ENCODE data around the gene MYOM3. TPM values are rescaled to one million over a fixed set of nuclear protein-coding genes. Genes with fewer than 3 reads are reported as not detected.

MYOM3 gene
- total RNA-seq, 1 experiment from 2014 or later: 0.05 TPM

DNA sequence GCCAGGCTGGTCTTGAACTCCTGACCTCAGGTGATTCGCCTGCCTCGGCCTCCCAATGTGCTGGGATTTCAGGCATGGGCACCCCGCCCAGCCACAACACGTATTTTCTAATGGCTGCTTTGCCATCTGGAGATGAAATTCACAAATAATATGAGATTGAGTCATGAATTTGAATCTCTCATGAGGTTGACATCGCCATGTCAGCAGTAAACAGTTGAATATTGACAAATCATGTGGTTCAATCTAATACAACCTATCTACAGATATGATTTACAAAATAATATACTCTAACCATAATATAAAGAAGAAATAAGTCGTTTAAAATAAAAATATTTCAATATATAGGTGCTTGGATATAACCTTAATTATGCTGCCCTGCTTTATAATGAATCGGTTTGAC is 42.1 kb downstream of the MYOM3 start:
- in situ Hi-C loops (cut with HindIII; ENCODE audit: low pct_unique_long_range_greater_than_20kb, low sequenced_read_pairs): no loop called here

DNA sequence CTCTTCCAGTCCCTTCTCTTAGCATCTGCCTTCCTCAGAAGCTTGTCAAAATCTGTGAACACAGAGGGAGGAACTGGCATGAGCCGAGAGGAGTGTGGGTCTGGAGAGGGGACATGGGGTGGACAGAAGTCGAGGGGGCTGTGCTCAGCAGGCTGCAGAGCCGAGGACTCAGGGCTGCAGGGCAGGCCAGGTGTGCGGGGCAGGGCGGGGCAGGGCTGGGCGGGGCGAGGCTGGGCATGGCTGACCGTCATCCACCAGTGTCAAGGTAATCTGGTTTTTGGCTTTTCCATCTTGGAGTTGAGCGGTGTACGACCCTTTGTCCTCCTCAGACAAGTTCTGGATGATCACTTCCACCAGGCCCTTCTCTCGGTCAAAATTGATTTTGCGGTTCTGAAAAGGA is 44.0 kb downstream of the MYOM3 start:
- POLR2A ChIA-PET: no interaction called here
- Histone ChIP-seq H3K4me1 (ENCODE audit: control insufficient read depth, insufficient read depth, low read length) (peaks cover 8% of the 10 kb centered on the region; the same call in 1 of the 2 replicates), H3K36me3 (ENCODE audit: control insufficient read depth, insufficient read depth, low read length) (no peaks in the 10 kb centered on the region), H3K4me3 (ENCODE audit: low read depth in 2 of 2, low read length in 2 of 2) (no peak overlapping the region), H3K27ac (ENCODE audit: low read length) (no peak overlapping the region), H3K9me3 (ENCODE audit: control insufficient read depth, insufficient read depth, low read depth, low read length) (no peaks in the 10 kb centered on the region), H3K27me3 (ENCODE audit: control insufficient read depth, insufficient read depth, low read length) (no peaks in the 10 kb centered on the region)
- TF ChIP-seq, protein P1, sequence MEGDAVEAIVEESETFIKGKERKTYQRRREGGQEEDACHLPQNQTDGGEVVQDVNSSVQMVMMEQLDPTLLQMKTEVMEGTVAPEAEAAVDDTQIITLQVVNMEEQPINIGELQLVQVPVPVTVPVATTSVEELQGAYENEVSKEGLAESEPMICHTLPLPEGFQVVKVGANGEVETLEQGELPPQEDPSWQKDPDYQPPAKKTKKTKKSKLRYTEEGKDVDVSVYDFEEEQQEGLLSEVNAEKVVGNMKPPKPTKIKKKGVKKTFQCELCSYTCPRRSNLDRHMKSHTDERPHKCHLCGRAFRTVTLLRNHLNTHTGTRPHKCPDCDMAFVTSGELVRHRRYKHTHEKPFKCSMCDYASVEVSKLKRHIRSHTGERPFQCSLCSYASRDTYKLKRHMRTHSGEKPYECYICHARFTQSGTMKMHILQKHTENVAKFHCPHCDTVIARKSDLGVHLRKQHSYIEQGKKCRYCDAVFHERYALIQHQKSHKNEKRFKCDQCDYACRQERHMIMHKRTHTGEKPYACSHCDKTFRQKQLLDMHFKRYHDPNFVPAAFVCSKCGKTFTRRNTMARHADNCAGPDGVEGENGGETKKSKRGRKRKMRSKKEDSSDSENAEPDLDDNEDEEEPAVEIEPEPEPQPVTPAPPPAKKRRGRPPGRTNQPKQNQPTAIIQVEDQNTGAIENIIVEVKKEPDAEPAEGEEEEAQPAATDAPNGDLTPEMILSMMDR (IDR thresholded peaks at IDR 0.05): no peak
- TF ChIP-seq, protein P2, sequence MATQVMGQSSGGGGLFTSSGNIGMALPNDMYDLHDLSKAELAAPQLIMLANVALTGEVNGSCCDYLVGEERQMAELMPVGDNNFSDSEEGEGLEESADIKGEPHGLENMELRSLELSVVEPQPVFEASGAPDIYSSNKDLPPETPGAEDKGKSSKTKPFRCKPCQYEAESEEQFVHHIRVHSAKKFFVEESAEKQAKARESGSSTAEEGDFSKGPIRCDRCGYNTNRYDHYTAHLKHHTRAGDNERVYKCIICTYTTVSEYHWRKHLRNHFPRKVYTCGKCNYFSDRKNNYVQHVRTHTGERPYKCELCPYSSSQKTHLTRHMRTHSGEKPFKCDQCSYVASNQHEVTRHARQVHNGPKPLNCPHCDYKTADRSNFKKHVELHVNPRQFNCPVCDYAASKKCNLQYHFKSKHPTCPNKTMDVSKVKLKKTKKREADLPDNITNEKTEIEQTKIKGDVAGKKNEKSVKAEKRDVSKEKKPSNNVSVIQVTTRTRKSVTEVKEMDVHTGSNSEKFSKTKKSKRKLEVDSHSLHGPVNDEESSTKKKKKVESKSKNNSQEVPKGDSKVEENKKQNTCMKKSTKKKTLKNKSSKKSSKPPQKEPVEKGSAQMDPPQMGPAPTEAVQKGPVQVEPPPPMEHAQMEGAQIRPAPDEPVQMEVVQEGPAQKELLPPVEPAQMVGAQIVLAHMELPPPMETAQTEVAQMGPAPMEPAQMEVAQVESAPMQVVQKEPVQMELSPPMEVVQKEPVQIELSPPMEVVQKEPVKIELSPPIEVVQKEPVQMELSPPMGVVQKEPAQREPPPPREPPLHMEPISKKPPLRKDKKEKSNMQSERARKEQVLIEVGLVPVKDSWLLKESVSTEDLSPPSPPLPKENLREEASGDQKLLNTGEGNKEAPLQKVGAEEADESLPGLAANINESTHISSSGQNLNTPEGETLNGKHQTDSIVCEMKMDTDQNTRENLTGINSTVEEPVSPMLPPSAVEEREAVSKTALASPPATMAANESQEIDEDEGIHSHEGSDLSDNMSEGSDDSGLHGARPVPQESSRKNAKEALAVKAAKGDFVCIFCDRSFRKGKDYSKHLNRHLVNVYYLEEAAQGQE (IDR thresholded peaks at IDR 0.05; ENCODE audit: insufficient read depth in 1 of 2, low read depth in 2 of 2, low read length in 1 of 2): no peak
- no peak for TF ChIP-seq TCF7L2 (IDR thresholded peaks at IDR 0.05; ENCODE audit: low read depth, low read length)
- TF ChIP-seq SIN3A (IDR thresholded peaks at IDR 0.05; ENCODE audit: borderline replicate concordance, insufficient read depth, low read depth, low read length): no peak
- no peak for TF ChIP-seq POLR2AphosphoS5 (IDR thresholded peaks at IDR 0.05; ENCODE audit: low read depth, low read length)
- no peak for DNase-seq (ENCODE audit: low read depth, low spot score)
- intact Hi-C loops (cut with micrococcal nuclease; ENCODE audit: unreplicated experiment) (no loop called here), in situ Hi-C loops (cut with HindIII; ENCODE audit: low pct_unique_long_range_greater_than_20kb, low sequenced_read_pairs) (no loop called here)
- CTCF ChIA-PET: no interaction called here
- no TSS peak for BruUV-seq (replicated peaks)
- ATAC-seq: no peak

More for the DNA sequence above, 42.1 kb downstream of the MYOM3 start:
- Histone ChIP-seq H3K27me3 (ENCODE audit: control insufficient read depth, insufficient read depth, low read length) (no peaks in the 10 kb centered on the region), H3K4me1 (ENCODE audit: control insufficient read depth, insufficient read depth, low read length) (peaks cover 8% of the 10 kb centered on the region; the same call in 1 of the 2 replicates), H3K9me3 (ENCODE audit: control insufficient read depth, insufficient read depth, low read depth, low read length) (no peaks in the 10 kb centered on the region), H3K4me3 (ENCODE audit: low read depth in 2 of 2, low read length in 2 of 2) (no peak overlapping the region), H3K36me3 (ENCODE audit: control insufficient read depth, insufficient read depth, low read length) (no peaks in the 10 kb centered on the region), H3K27ac (ENCODE audit: low read length) (no peak overlapping the region)
- POLR2A ChIA-PET: interaction anchor here (0.6 kb wide), 1 partner anchor 33 kb away, joined by 3 read pairs; no protein-coding TSS in a partner anchor
- no peak for ATAC-seq
- BruUV-seq (replicated peaks): no TSS peak
- intact Hi-C loops (cut with micrococcal nuclease; ENCODE audit: unreplicated experiment): loop anchor here (5.0 kb wide), 3 partner anchors 42 to 322 kb away; partner anchors contain the start of gene MYOM3
- no peak for DNase-seq (ENCODE audit: low read depth, low spot score)
- TF ChIP-seq, protein P2 (IDR thresholded peaks at IDR 0.05; ENCODE audit: insufficient read depth in 1 of 2, low read depth in 2 of 2, low read length in 1 of 2): no peak
- TF ChIP-seq TCF7L2 (IDR thresholded peaks at IDR 0.05; ENCODE audit: low read depth, low read length) (no peak), SIN3A (IDR thresholded peaks at IDR 0.05; ENCODE audit: borderline replicate concordance, insufficient read depth, low read depth, low read length) (no peak), POLR2AphosphoS5 (IDR thresholded peaks at IDR 0.05; ENCODE audit: low read depth, low read length) (no peak)
- TF ChIP-seq, protein P1 (IDR thresholded peaks at IDR 0.05): no peak
- CTCF ChIA-PET: no interaction called here
